NCI-H1417 treated with DMSO at 0.1 percent for 48 hours (cell line): ENCODE results near the gene DAZAP1.
"Not testable (repeated sequence)": the region's sequence is repeated elsewhere in the genome, so short reads cannot be mapped to it uniquely, and the experiment has no call there.

Experiments used
- DNase-seq: peaks from one replicate; lab custom pipeline; 2025; lab: John Stamatoyannopoulos, UW

The DAZAP1 gene

DNA sequence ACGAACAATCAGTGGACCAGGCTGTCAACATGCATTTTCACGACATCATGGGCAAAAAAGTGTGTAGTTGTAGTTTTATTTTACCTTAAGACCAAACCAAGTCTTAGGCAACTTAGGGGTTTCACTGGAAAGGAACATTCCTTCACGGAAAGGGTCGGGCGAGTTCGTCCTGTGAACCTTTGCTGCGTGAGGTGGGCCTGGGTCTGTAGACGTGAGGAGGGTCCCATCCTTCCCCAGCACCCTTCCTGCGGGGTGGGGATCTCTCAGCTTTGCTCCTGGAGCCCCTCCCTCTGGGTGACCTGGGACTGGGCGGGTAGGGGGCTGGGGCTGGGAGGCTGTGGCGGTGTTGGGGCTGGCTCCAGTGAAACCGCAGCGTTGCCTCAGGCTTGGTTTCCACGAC is 18.5 kb downstream of the DAZAP1 start:
- DNase-seq = no peak

DNA sequence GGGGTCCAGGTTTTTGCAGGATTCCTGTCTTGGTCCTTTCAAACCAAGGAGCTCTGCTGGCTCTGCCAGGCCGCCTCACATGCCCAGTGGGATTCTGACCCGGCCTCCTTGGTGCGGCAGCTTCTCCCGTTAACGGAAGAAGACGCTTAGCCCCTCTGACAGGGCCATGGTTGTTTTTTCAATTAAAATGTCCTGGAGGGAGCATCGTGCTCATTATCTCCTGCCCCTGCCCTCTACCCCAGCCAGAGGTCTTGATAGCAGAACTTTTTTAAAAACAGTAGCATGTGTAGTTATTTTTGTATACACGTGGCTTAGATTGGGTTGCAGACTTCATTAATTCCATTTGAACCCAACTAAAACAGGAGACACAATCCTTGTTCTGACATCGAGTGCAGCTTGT is 19.4 kb downstream of the DAZAP1 start:
- DNase-seq = no peak

DNA sequence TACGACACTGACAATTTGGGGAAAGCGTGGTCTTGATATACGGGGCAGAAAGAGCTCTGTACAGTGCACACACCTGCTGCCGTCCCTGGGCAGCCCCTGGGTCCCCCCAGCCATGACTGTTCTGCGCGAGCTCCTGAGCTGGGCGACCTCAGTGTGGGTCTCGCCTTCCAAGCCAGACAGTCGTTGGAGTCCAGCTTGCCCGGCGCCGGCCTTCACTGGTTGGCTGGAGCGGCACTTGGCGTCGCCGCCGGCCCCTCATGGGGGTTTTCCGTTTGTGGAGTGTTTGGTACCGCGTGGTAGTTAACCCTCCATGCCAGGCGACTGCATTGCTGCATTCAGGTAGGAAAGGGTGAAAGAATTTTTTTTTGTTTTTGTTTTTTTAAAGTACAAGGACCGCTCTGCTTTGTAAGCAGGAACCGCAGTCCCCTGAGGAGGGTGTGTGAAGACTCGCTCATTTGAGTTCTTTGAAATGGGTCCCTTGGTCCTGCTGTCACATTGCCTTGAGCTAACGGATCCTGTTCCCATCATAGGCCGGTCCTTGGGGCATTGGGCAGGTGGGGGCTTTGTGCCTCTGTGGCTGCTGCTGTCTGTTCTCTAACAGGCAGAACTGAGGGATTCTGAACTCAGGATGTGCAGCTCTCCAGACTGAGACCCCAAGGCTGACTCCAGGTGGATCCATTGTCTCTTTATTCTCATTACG is 20.0 kb downstream of the DAZAP1 start:
- no peak for DNase-seq

DNA sequence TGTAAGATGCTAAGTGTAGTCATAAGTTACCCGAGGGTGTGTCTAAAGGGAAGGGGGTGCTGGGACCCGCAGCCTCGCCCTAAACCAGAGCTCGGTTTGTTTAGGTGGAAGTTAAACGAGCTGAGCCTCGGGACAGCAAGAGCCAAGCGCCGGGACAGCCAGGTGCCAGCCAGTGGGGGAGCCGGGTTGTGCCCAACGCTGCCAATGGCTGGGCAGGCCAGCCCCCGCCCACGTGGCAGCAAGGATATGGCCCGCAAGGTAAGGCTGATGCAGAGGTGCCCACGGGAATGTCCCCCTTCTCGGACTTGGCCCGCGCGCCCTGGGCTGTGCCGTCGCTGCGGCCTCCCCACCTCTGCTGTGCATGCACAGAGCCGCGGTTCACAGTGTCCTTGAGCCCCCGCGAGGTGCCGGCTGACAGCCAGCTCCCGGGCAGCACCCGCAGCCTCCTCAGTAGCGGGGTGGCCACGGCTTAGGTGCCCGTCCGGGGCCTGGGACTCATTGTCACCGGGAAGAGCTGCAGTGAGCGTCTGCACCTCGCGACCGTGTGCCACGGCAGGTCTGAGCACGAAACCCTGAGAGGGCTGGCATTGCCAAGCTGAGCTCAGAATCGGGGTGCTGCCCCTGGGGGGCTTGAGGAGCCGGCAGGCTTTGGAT is 21.5 kb downstream of the DAZAP1 start:
- DNase-seq = no peak

DNA sequence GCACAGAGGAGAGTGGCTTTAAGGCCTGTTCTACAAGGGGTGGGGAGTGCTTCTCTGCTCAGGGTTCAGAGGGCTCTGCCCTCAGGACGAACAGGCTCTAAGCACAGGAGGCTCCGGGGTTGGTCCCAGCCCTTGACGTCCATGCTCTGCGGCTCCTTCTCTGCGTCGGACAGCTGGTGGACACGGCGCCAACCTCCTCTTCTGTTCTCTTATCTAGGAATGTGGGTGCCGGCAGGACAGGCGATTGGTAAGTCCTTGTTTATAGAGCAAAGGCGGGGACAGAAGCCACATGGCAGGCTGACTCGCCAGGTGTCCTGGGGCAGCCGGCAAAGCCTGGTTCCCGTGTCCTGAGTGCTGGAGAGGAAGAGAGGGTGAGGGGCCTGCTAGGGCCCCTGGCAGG is 22.4 kb downstream of the DAZAP1 start:
- DNase-seq = no peak

DNA sequence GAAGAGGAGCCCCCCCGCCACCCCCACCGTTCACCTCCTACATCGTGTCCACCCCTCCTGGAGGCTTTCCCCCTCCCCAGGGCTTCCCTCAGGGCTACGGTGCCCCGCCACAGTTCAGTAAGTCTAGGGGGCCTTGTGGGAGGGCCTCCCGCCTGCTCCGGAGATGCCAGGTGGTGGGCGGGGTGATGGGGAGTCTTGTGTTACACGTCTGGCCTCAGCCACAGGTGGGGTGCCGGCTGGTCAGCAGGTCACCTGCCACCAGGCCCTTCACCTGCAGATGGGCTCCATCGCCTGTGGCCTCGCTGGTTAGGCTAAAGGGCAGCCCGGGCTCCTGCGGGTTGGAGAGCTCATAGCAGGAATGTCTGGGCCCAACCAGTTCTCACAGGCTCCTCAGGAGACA is 22.9 kb downstream of the DAZAP1 start:
- DNase-seq = no peak

DNA sequence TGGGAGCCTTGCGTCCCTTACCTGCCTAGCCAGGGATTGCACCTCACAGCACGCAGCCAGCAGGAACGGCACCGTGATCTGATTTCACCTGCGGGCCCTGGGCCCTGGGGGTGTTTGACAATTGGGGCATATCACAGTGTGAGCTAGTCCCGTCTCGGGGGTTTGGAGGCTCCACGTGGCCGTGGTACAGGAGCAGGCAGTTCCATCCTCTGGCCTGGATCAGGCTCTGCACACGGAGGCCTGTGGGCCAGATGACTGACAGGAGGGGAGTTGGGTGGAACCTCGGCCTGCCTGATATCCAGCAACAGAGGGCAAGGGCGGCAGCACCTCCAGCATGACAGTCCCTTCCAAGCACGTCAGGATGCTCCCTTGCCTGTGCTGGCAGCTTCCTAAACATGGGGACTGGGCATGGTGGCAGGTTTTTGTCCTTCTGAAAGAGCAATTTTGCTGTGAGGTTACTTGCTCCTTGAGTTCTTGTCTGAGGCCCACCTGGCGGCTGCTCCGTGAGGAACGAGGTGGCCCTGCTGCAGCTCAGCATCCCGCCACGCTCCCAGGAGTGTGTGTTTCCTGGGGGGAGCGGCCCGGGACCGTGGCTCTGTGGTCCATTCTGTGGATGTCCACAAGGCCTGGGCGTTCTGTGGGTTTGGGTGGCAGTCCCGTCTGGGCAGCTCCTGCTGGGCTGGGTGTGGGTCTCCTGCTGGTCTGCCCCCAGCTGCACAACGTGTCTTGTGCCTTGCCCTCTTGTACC is 24.5 kb downstream of the DAZAP1 start:
- DNase-seq = no peak

DNA sequence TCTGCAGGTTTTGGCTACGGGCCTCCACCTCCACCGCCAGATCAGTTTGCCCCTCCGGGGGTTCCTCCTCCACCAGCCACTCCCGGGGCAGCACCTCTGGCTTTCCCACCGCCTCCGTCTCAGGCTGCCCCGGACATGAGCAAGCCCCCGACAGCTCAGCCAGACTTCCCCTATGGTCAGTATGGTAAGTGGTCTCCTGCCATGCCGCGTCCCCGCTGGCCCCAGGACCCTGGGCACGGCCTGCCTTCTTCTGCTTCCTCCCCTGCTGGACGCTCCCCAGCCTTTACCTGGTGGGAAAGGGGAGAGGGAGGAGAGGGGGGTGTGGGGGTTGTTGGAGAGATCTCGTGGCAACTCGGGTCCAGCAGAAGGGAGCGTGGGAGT is 25.1 kb downstream of the DAZAP1 start:
- no peak for DNase-seq

DNA sequence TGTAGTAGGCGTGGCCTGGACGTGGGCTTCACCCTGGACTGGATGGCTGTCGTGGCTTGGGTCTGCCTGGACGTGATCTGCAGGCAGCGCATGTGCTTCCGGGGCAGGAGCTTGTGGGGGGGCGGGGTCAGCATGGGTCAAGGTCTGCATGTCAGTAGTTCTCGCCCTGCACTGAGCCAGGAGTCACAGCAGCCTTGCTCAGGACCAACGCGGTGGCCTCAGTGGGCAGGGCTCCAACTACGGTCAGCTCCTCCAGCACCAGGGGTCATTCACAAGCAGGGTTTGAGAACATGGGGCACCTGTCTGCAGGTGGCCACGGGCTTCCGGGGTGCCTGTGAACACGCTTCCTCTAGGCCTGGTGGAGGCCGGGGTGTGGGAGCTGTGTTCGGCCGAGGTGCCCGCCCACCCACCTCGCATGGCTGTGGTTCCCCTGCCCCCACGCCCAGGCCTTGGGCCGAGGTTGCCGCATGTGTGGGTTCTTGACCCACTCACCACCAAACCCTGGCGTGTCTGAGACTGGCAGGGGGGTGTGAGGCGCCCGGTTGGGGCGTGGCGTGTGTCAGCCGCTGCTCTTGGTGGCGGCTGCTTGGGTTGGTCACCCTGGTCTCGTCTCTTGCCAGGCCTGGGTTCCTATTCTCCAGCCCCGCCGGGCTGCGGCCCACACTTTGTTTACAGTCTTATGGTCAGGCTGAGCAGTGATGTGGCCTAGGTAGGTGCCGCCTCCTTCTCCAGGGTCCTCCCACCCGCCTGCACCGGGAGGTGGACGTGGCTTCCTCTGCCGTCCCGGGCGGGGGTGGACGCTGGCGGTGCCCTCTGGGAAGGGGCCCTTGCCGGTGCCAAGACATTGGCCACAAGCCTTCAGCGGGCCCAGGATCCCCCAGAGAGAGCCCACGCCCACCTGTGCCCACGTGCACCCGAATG is 26.0 kb downstream of the DAZAP1 start:
- no peak for DNase-seq

DNA sequence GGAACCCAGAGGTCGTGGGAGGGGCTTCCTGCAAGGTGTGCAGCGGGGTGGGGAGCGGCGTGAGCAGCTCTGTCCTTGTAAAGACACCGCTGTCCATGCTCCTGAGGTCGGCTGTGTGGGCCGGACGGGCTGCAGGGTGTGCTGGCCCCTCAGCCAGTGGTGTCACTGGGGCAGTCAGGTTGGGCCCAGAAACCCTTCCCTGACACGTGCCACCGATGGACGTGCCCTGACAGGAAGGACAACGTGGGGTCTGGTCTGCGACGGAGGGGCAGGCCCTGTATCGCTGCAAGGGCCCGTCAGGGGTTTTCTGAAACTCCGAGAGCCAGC is 26.6 kb downstream of the DAZAP1 start:
- DNase-seq = no peak

DNA sequence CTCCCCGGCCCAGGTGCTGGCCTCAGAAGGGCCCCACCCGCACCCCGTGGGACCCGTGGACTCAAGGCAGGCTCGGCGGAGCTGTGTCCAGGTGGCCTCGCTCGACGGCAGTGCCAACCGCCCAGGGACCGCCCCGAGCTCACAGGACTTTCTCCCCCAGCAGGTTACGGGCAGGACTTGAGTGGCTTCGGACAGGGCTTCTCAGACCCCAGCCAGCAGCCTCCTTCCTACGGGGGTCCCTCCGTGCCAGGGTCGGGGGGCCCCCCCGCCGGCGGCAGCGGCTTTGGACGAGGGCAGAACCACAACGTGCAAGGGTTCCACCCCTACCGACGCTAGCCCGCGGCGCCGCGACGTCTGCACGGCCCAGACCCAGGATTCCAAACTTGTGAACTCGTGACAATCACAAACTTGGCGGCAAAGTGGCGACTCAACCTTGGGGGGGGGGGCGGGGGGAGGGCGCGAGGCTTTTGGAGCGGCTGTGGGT is 27.2 kb downstream of the DAZAP1 start:
- no peak for DNase-seq

DNA sequence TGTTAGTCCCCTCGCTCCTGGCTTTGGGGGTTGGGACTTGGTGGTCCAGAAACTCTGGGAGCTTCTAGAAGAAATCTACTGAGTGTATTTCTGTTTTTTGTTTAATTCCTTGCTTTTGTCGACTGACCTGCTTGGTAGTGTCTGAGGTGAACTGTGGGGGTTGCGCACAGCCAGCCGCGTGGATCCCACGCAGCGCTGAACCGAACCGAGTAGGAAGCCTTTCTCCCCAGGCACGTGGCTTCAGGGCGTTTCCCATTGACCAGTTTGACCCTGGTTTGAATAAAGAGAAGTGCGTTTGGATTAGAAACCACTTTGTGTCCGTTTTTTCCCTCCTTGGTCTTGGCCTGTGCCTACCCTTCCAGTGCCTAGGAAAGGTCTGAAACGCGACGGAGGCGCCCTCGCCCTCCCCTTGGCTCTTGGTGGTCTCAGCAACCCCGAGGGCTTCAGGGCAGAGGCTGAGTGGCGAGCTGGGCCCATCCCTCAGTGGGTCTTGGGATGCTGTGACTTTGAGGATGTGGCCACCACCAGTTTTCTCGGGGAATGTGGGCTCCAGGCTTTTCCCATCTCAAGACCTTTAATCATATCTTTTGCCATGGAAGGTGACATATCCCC is 28.1 kb downstream of the DAZAP1 start:
- no peak for DNase-seq

DNA sequence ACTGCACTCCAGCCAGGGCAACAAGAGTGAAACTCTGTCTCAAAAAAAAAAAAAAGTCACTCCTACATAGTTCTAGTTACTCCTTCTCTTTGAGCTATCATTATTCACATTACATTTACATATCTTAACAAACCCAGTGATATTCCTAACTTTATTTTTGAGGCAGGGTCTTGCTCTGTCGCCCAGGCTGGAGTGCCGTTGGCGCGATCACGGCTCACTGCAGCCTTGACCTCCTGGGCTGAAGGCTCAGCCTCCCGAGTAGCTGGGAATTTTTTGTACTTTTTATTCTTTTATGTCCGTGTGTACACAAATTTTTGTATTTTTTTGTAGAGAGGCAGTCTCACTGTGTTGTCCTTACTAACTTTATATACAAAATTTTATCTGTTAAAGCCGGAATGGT is 30.2 kb downstream of the DAZAP1 start:
- DNase-seq = no peak

DNA sequence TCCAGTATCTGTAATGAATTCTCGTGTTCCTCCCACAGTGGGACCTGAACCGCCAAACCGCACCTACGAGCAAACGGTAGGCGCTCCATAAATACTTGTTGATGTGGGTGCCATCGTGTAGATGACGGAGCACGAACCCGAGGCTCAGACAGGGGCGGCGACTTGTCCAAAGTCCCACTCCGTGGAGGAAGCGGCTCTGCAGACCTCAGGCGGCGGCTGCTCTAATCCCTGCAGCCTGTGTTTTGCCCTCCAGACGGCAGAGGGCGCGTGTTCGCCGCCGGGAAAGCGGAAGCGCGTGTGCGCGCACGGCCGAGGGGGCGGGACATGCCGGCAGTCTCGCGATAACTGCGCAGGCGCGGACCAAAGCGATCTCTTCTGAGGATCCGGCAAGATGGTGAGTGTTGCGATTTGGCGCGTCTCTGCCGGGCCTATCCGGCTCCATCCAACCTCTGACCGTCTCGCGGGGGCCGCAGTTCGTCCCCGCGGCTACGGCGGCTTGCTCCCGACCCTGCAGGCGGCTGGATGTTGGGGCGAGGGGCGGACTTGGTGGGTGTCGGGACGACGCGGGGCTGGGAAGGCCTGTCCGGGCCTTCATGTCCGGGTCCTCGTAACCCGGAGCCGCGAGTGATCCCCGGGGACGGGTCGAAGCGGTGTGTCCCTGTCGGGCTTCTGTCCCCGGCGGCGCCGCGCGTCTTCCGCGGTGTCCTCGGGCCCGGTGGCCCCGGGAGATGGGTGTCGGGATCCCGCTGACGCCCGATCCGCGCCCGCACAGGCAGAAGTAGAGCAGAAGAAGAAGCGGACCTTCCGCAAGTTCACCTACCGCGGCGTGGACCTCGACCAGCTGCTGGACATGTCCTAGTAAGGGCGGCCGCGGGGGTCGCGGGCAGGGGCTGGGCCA is 30.9 kb downstream of the DAZAP1 start, which contains the start of gene RPS15:
RPS15 (plus strand) TSS at position 362 of the 898 bp plus-strand sequence; CDS start at position 392, 30 bp downstream.
- peak; percentile 61 for DNase-seq

DNA sequence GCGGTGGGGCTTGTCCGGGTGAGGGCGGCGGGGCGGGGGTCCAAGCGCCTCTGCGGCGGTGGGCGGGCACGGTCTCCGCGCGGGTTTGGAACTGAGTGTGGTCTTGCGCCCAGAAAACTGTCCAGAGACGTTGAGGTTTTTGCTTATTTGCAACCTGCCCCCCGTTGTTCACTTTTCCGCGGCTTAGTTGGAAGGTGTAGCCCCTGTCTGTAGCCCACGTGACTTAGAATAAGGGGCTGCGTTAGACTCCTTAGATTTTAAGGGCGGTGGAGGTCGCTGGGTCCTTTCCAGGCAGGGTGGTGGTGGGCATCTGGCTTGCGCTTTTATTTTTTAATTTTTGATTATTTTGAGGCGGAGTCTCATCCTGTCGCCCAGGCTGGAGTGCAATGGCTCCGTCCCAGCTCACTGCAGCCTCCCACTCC is 31.6 kb downstream of the DAZAP1 start:
- DNase-seq = no peak

DNA sequence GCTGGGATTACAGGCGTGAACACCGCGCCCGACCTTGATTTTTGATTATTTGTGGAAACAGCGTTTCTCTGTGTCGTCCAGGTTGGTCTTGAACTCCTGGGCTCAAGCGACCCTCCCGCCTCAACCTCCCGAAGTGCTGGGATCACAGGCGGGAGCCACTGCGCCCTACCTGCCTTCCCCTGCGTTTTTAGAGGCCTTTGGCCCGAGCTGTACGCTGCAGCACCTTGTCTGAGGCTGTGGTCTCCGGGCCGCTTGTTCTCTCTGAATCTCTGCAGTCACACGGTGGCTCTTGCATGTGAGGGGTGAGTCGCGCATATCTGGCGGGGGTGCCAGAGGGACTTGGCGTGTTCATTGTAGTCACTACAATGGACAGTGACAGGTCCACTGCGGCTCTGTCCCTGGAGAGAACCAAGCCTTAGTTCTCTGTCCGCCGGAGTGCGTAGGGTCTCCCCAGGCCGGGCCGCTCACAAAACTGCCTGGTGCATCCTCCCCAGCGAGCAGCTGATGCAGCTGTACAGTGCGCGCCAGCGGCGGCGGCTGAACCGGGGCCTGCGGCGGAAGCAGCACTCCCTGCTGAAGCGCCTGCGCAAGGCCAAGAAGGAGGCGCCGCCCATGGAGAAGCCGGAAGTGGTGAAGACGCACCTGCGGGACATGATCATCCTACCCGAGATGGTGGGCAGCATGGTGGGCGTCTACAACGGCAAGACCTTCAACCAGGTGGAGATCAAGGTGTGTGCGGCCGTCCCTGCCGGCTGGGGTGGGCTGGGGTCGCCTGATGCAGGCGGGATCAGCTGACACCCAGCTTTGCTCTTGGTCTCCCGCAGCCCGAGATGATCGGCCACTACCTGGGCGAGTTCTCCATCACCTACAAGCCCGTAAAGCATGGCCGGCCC is 32.4 kb downstream of the DAZAP1 start:
- DNase-seq = not testable (repeated sequence)

DNA sequence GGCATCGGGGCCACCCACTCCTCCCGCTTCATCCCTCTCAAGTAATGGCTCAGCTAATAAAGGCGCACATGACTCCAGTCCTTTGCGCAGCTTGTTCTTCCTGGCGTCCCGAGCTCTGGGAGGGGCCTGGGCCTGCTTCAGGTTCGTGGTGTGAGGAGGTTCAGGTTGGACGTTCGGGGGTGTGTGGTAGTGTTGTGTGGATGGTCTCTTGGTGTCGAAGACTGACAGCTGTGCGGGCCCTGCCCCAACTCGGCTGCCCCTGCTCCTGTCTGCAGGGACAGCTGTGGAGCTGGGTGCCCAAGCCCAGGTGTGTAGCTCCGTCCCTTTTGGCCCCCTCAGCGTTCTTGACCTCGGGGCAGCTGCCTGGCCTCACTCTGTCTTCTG is 33.0 kb downstream of the DAZAP1 start:
- DNase-seq = no peak

DNA sequence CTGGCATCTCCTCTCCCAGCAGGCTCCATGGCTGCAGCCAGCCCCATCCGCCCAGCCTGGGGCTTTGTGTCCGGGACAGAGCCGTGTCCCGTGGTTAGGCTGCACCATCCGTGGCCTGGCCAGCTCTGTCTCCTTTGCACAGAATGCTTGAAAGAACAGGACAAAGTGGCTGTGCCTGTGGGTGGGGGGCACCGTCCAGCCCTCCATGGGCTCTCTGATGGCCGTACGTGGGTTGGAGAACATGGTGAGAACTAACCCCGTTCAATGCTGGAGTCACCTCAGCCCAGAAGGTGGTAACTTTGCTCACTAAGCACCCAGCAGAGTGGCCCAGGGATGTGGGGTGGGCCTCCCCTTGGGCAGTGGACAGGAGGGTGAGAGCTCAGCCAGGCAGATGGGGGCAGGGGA is 33.6 kb downstream of the DAZAP1 start:
- DNase-seq = no peak

DNA sequence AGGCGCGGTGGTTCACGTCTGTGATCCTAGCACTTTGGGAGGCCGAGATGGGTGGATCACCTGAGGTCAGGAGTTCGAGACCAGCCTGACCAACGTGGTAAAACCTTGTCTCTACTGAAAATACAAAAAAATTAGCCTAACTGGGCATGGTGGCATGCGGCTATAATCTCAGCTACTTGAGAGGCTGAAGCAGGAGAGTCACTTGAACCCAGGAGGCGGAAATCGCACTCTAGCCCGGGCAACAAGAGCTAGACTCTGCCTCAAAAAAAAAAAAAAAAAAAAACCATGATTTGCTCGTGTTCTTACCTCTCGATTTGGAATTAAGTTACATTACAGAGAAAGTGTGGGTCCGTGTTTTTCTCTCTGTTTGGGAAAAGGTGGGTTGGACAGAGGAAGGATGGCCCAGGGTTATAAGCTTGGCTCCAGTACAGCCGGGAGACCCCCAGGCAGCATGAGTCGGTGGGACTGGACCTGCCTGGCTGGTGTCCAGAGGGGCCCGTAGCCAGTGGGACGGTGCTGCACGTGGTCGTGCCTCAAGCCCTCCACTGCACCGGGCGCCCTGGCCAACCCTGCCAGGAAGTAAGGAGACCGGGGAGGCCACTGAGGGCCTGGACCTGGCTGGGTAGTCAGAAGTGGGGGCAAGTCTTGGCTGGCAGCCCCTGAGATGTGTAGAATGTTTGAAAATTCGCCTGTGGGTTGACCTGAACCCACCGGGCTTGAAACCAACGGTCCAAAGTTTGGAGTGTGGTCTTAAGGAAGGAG is 34.5 kb downstream of the DAZAP1 start:
- no peak for DNase-seq
